Measurements from ENCODE around the gene TBC1D2B. TPM values are rescaled to one million over a fixed set of nuclear protein-coding genes. Genes with fewer than 3 reads are reported as not detected.

TBC1D2B gene
- total RNA-seq, 2 donors from 2014 or later, result 86.1 to 109 TPM

GRCh38 chr15:78045189-78045588, 32.3 kb downstream of the TBC1D2B start:
- no peak for ATAC-seq (replicated peaks)
- H3K4me3 Mint-ChIP-seq, result peak overlapping the region; percentile 75
- H3K4me1 Mint-ChIP-seq, result peaks cover 76% of the 10 kb centered on the region
- H3K27me3 Mint-ChIP-seq, result no peaks in the 10 kb centered on the region
- H3K36me3 Mint-ChIP-seq (ENCODE audit: low read depth), result peaks cover 80% of the 10 kb centered on the region
- H3K9me3 Mint-ChIP-seq, result no peaks in the 10 kb centered on the region
- peak overlapping the region; percentile 92 for H3K27ac Mint-ChIP-seq

GRCh38 chr15:78044407-78045155, 32.9 kb downstream of the TBC1D2B start:
- peak; percentile 65 for ATAC-seq (replicated peaks)
- peak overlapping the region; percentile 92 for H3K27ac Mint-ChIP-seq
- peaks cover 76% of the 10 kb centered on the region for H3K4me1 Mint-ChIP-seq
- no peaks in the 10 kb centered on the region for H3K27me3 Mint-ChIP-seq
- H3K4me3 Mint-ChIP-seq, result peak overlapping the region; percentile 75
- no peaks in the 10 kb centered on the region for H3K9me3 Mint-ChIP-seq
- peaks cover 82% of the 10 kb centered on the region for H3K36me3 Mint-ChIP-seq (ENCODE audit: low read depth)

- H3K9me3 Mint-ChIP-seq, result no peaks in the 10 kb centered on the region
- H3K36me3 Mint-ChIP-seq (ENCODE audit: low read depth), result peaks cover 77% of the 10 kb centered on the region
- H3K27ac Mint-ChIP-seq, result peak overlapping the region; percentile 92
- H3K27me3 Mint-ChIP-seq, result no peaks in the 10 kb centered on the region
- peak overlapping the region; percentile 75 for H3K4me3 Mint-ChIP-seq
- H3K4me1 Mint-ChIP-seq, result peaks cover 77% of the 10 kb centered on the region
- no peak for ATAC-seq (replicated peaks)
Observed at GRCh38 chr15:78041946-78042345, 35.6 kb downstream of the TBC1D2B start.

GRCh38 chr15:78040653-78041244, 36.8 kb downstream of the TBC1D2B start:
- ATAC-seq (replicated peaks), result no peak
- H3K27ac Mint-ChIP-seq, result peak overlapping the region; percentile 91
- no peaks in the 10 kb centered on the region for H3K9me3 Mint-ChIP-seq
- H3K4me1 Mint-ChIP-seq, result peaks cover 78% of the 10 kb centered on the region
- no peaks in the 10 kb centered on the region for H3K27me3 Mint-ChIP-seq
- peak overlapping the region; percentile 76 for H3K4me3 Mint-ChIP-seq
- H3K36me3 Mint-ChIP-seq (ENCODE audit: low read depth), result peaks cover 67% of the 10 kb centered on the region

- ATAC-seq (replicated peaks), result no peak
- peak overlapping the region; percentile 91 for H3K27ac Mint-ChIP-seq
- H3K9me3 Mint-ChIP-seq, result no peaks in the 10 kb centered on the region
- peak overlapping the region; percentile 76 for H3K4me3 Mint-ChIP-seq
- H3K27me3 Mint-ChIP-seq, result no peaks in the 10 kb centered on the region
- peaks cover 78% of the 10 kb centered on the region for H3K4me1 Mint-ChIP-seq
- H3K36me3 Mint-ChIP-seq (ENCODE audit: low read depth), result peaks cover 55% of the 10 kb centered on the region
Observed at GRCh38 chr15:78038585-78039247, 38.8 kb downstream of the TBC1D2B start.

GRCh38 chr15:78037779-78038305, 39.7 kb downstream of the TBC1D2B start:
- ATAC-seq (replicated peaks), result no peak
- peaks cover 52% of the 10 kb centered on the region for H3K36me3 Mint-ChIP-seq (ENCODE audit: low read depth)
- peak overlapping the region; percentile 76 for H3K4me3 Mint-ChIP-seq
- peaks cover 80% of the 10 kb centered on the region for H3K4me1 Mint-ChIP-seq
- H3K27ac Mint-ChIP-seq, result peak overlapping the region; percentile 78
- no peaks in the 10 kb centered on the region for H3K9me3 Mint-ChIP-seq
- H3K27me3 Mint-ChIP-seq, result no peaks in the 10 kb centered on the region

GRCh38 chr15:78037328-78037727, 40.2 kb downstream of the TBC1D2B start:
- Mint-ChIP-seq H3K27ac (no peak overlapping the region), H3K4me3 (peak overlapping the region; percentile 76), H3K36me3 (ENCODE audit: low read depth) (peaks cover 52% of the 10 kb centered on the region), H3K27me3 (no peaks in the 10 kb centered on the region), H3K9me3 (no peaks in the 10 kb centered on the region), H3K4me1 (peaks cover 80% of the 10 kb centered on the region)
- no peak for ATAC-seq (replicated peaks)

- no peak for ATAC-seq (replicated peaks)
- Mint-ChIP-seq H3K36me3 (ENCODE audit: low read depth) (peaks cover 57% of the 10 kb centered on the region), H3K4me3 (peak overlapping the region; percentile 76), H3K4me1 (peaks cover 82% of the 10 kb centered on the region), H3K27me3 (no peaks in the 10 kb centered on the region), H3K27ac (peak overlapping the region; percentile 58), H3K9me3 (no peaks in the 10 kb centered on the region)
Observed at GRCh38 chr15:78035861-78036476, 41.5 kb downstream of the TBC1D2B start.

- H3K27ac Mint-ChIP-seq, result peak overlapping the region; percentile 58
- H3K36me3 Mint-ChIP-seq (ENCODE audit: low read depth), result peaks cover 57% of the 10 kb centered on the region
- H3K4me3 Mint-ChIP-seq, result peak overlapping the region; percentile 76
- H3K9me3 Mint-ChIP-seq, result no peaks in the 10 kb centered on the region
- H3K4me1 Mint-ChIP-seq, result peaks cover 79% of the 10 kb centered on the region
- no peaks in the 10 kb centered on the region for H3K27me3 Mint-ChIP-seq
- no peak for ATAC-seq (replicated peaks)
Observed at GRCh38 chr15:78035321-78035751, 42.2 kb downstream of the TBC1D2B start.

- no peaks in the 10 kb centered on the region for H3K27me3 Mint-ChIP-seq
- H3K4me1 Mint-ChIP-seq, result peaks cover 72% of the 10 kb centered on the region
- peak overlapping the region; percentile 76 for H3K4me3 Mint-ChIP-seq
- H3K36me3 Mint-ChIP-seq (ENCODE audit: low read depth), result peaks cover 57% of the 10 kb centered on the region
- no peaks in the 10 kb centered on the region for H3K9me3 Mint-ChIP-seq
- ATAC-seq (replicated peaks), result peak; percentile 92
- H3K27ac Mint-ChIP-seq, result peak overlapping the region; percentile 58
Observed at GRCh38 chr15:78034495-78035191, 42.9 kb downstream of the TBC1D2B start.

- H3K4me3 Mint-ChIP-seq, result peak overlapping the region; percentile 76
- peak overlapping the region; percentile 58 for H3K27ac Mint-ChIP-seq
Observed at GRCh38 chr15:78033864-78034263, 43.6 kb downstream of the TBC1D2B start.

GRCh38 chr15:78032671-78033070, 44.8 kb downstream of the TBC1D2B start:
- ATAC-seq (replicated peaks), result no peak
- peaks cover 52% of the 10 kb centered on the region for H3K4me1 Mint-ChIP-seq
- H3K36me3 Mint-ChIP-seq (ENCODE audit: low read depth), result peaks cover 59% of the 10 kb centered on the region
- no peak overlapping the region for H3K27ac Mint-ChIP-seq
- no peaks in the 10 kb centered on the region for H3K9me3 Mint-ChIP-seq
- peak overlapping the region; percentile 76 for H3K4me3 Mint-ChIP-seq
- H3K27me3 Mint-ChIP-seq, result no peaks in the 10 kb centered on the region

More at GRCh38 chr15:78033864-78034263, 43.6 kb downstream of the TBC1D2B start:
- no peaks in the 10 kb centered on the region for H3K9me3 Mint-ChIP-seq
- peaks cover 64% of the 10 kb centered on the region for H3K4me1 Mint-ChIP-seq
- H3K27me3 Mint-ChIP-seq, result no peaks in the 10 kb centered on the region
- ATAC-seq (replicated peaks), result no peak
- H3K36me3 Mint-ChIP-seq (ENCODE audit: low read depth), result peaks cover 59% of the 10 kb centered on the region

GRCh38 chr15:78024883-78025282, 52.6 kb downstream of the TBC1D2B start:
- H3K4me3 Mint-ChIP-seq, result no peak overlapping the region
- peaks cover 95% of the 10 kb centered on the region for H3K36me3 Mint-ChIP-seq (ENCODE audit: low read depth)
- peaks cover 10% of the 10 kb centered on the region for H3K4me1 Mint-ChIP-seq
- no peaks in the 10 kb centered on the region for H3K9me3 Mint-ChIP-seq
- H3K27me3 Mint-ChIP-seq, result no peaks in the 10 kb centered on the region
- ATAC-seq (replicated peaks), result no peak
- H3K27ac Mint-ChIP-seq, result peak overlapping the region; percentile 9

GRCh38 chr15:78024519-78024870, 53.0 kb downstream of the TBC1D2B start:
- Mint-ChIP-seq H3K4me1 (peaks cover 10% of the 10 kb centered on the region), H3K4me3 (no peak overlapping the region), H3K27ac (peak overlapping the region; percentile 9), H3K9me3 (no peaks in the 10 kb centered on the region), H3K27me3 (no peaks in the 10 kb centered on the region), H3K36me3 (ENCODE audit: low read depth) (peaks cover 94% of the 10 kb centered on the region)
- no peak for ATAC-seq (replicated peaks)
